ENCODE measurements around the gene NSMCE1. TPM values are rescaled to one million over a fixed set of nuclear protein-coding genes. Genes with fewer than 3 reads are reported as not detected.

Gene NSMCE1
- total and polyA plus RNA-seq, 2 of the 8 experiments (the other 6 are each of a cell fraction or from before 2014, with no cell fraction given), result 8.1 to 16.6 TPM

- Histone ChIP-seq H4K20me1 (replicated peaks in 1 of 2; ENCODE audit: control insufficient read depth in 1 of 2, insufficient read depth in 2 of 2, low read length in 2 of 2) (no peaks in the 10 kb centered on the region), H3K4me1 (replicated peaks in 1 of 4; ENCODE audit: control insufficient read depth in 3 of 4, insufficient read depth in 4 of 4, low read length in 3 of 4) (0 out of 7 replicates have a peak, but pooled peaks cover 0 to 2% (median 0%) of the 10 kb centered on the region in 4 experiments), H4K91ac (replicated peaks; ENCODE audit: insufficient read length, low read length) (no peak overlapping the region), H3K56ac (replicated peaks; ENCODE audit: insufficient read length, low read depth, low read length) (no peak overlapping the region), H3K4ac (replicated peaks; ENCODE audit: insufficient read length, low read depth, low read length) (no peak overlapping the region), H3K18ac (ENCODE audit: extremely low read depth, low read length) (no peak overlapping the region), H3K79me2 (ENCODE audit: control insufficient read depth in 1 of 2, insufficient read depth in 2 of 2, low read length in 2 of 2) (no peaks in the 10 kb centered on the region), H3K9me3 (ENCODE audit: insufficient read depth in 2 of 2, low read depth in 1 of 2, low read length in 1 of 2) (no peaks in the 10 kb centered on the region), H3K23ac (ENCODE audit: insufficient read length) (no peak overlapping the region), H3K27me3 (replicated peaks in 1 of 4; ENCODE audit: control insufficient read depth in 3 of 4, extremely low read depth in 1 of 4, insufficient read depth in 3 of 4, low read length in 3 of 4) (no peaks in the 10 kb centered on the region), H4K5ac (ENCODE audit: insufficient read length, low read depth, low read length) (no peak overlapping the region), H2BK20ac (ENCODE audit: low read length) (no peak overlapping the region), H2BK5ac (ENCODE audit: low read depth, low read length) (no peak overlapping the region), H3K36me3 (ENCODE audit: control insufficient read depth in 2 of 4, insufficient read depth in 4 of 4, low read length in 3 of 4) (no peaks in the 10 kb centered on the region), H3K9ac (replicated peaks in 1 of 4; ENCODE audit: extremely low read depth in 1 of 4, low read depth in 3 of 4, low read length in 3 of 4) (no peak overlapping the region), H3K4me2 (ENCODE audit: insufficient read depth in 1 of 2, low read depth in 2 of 2, low read length in 2 of 2) (no peak overlapping the region), H4K8ac (ENCODE audit: extremely low read depth, insufficient read depth, low read length) (no peak overlapping the region), H2BK12ac (ENCODE audit: low read depth, low read length) (no peak overlapping the region), H3K4me3 (ENCODE audit: extremely low read depth in 1 of 4, insufficient read depth in 2 of 4, low read depth in 3 of 4, low read length in 4 of 4) (no peak overlapping the region), H2AFZ (ENCODE audit: low read length) (no peak overlapping the region), H2BK120ac (replicated peaks; ENCODE audit: low read depth, low read length) (no peak overlapping the region), H3K79me1 (ENCODE audit: low read depth, low read length) (no peaks in the 10 kb centered on the region), H3K27ac (ENCODE audit: low read depth, low read length) (no peak overlapping the region), H3K14ac (ENCODE audit: insufficient read length) (no peak overlapping the region), H2BK15ac (ENCODE audit: low read length) (no peak overlapping the region), H2AK5ac (ENCODE audit: low read depth, low read length) (no peak overlapping the region), H3K23me2 (ENCODE audit: low read depth, low read length) (no peaks in the 10 kb centered on the region)
- FAIRE-seq (no peak), DNase-seq (ENCODE audit: low read depth in 1 of 2, low spot score in 2 of 2) (no peak)
- WGBS, 2 experiments (ENCODE audit: extremely low coverage in 1 of 2, insufficient coverage in 1 of 2, insufficient read length in 1 of 2, insufficient replicate concordance in 2 of 2, low coverage in 1 of 2, low lambda C conversion rate in 2 of 2, missing lambda C conversion rate in 1 of 2), result 86% methylated on average over 8 of the region's 8 CpGs; no CpG with 5 or more reads in 1 of the 2 experiments
- CTCF ChIA-PET (ENCODE audit: partially characterized antibody), result interaction anchor here (1.2 to 7.6 kb wide), 8 partner anchors 9 to 151 kb away, joined by 3 to 73 read pairs (median 8); partner anchors contain the start of gene KDM8
- POLR2A ChIA-PET (ENCODE audit: partially characterized antibody), result interaction anchor here (1.0 to 2.4 kb wide), 5 partner anchors 10 to 100 kb away, joined by 3 to 11 read pairs (median 3); partner anchors contain the start of gene KDM8
- TF ChIP-seq ASH2L (IDR thresholded peaks at IDR 0.05; ENCODE audit: low read length), result no peak
- TF ChIP-seq SP2 (IDR thresholded peaks at IDR 0.05; ENCODE audit: low read length), result no peak
- TF ChIP-seq GTF2F1 (IDR thresholded peaks at IDR 0.05; ENCODE audit: borderline replicate concordance, low read depth, low read length), result no peak
- TF ChIP-seq EGR1 (IDR thresholded peaks at IDR 0.05; ENCODE audit: borderline replicate concordance, low read depth, low read length), result no peak
- no peak for TF ChIP-seq E2F6 (IDR thresholded peaks at IDR 0.05)
- no peak for TF ChIP-seq BCL11A (IDR thresholded peaks at IDR 0.05; ENCODE audit: low read depth in 2 of 2, low read length in 2 of 2)
- TF ChIP-seq EP300 (IDR thresholded peaks at IDR 0.05; ENCODE audit: borderline replicate concordance in 1 of 2, low read depth in 2 of 2, low read length in 2 of 2), result no peak
- TF ChIP-seq BRCA1 (IDR thresholded peaks at IDR 0.05; ENCODE audit: low read depth, low read length), result no peak
- TF ChIP-seq SP4 (IDR thresholded peaks at IDR 0.05; ENCODE audit: low read length), result no peak
- TF ChIP-seq RFX5 (IDR thresholded peaks at IDR 0.05; ENCODE audit: borderline replicate concordance, low read depth, low read length), result no peak
- no peak for TF ChIP-seq ATF2 (IDR thresholded peaks at IDR 0.05; ENCODE audit: low read length)
Observed at GRCh38 chr16:27221576-27222248, 46.9 kb downstream of the NSMCE1 start.

All from H1 (cell line).